Measurements from ENCODE around the gene MSX2. TPM values are rescaled to one million over a fixed set of nuclear protein-coding genes. Genes with fewer than 3 reads are reported as not detected.

MSX2 gene
- 37.3 and 40.2 TPM in 2 replicates for total RNA-seq (2014; rRNA removed; shearing (Covaris generic))

GRCh38 chr5:174724484-174725260 lies at the start of gene MSX2:
MSX2 (plus strand) TSS chr5:174724582; CDS start chr5:174724660, 78 bp downstream.
- in situ Hi-C loops (cut with HindIII; ENCODE audit: low sequenced_read_pairs): no loop called here
- no peak for DNase-seq (ENCODE audit: low spot score)

- in situ Hi-C loops (cut with HindIII; ENCODE audit: low sequenced_read_pairs): no loop called here
Observed at GRCh38 chr5:174675110-174675509, 49.3 kb upstream of the MSX2 start.

GRCh38 chr5:174675916-174676315 lies 48.5 kb upstream of the MSX2 start:
- no peak for DNase-seq (ENCODE audit: low spot score)
- in situ Hi-C loops (cut with HindIII; ENCODE audit: low sequenced_read_pairs): no loop called here

More at GRCh38 chr5:174675110-174675509, 49.3 kb upstream of the MSX2 start:
- DNase-seq (ENCODE audit: low spot score): no peak

GRCh38 chr5:174678107-174678506 lies 46.3 kb upstream of the MSX2 start:
- in situ Hi-C loops (cut with HindIII; ENCODE audit: low sequenced_read_pairs): no loop called here

GRCh38 chr5:174680901-174681565 lies 43.3 kb upstream of the MSX2 start:
- in situ Hi-C loops (cut with HindIII; ENCODE audit: low sequenced_read_pairs): no loop called here
- no peak for DNase-seq (ENCODE audit: low spot score)

More at GRCh38 chr5:174678107-174678506, 46.3 kb upstream of the MSX2 start:
- no peak for DNase-seq (ENCODE audit: low spot score)

- in situ Hi-C loops (cut with HindIII; ENCODE audit: low sequenced_read_pairs): no loop called here
Observed at GRCh38 chr5:174687503-174687902, 36.9 kb upstream of the MSX2 start.

GRCh38 chr5:174688441-174689354 lies 35.7 kb upstream of the MSX2 start:
- in situ Hi-C loops (cut with HindIII; ENCODE audit: low sequenced_read_pairs): no loop called here
- no peak for DNase-seq (ENCODE audit: low spot score)

More at GRCh38 chr5:174687503-174687902, 36.9 kb upstream of the MSX2 start:
- no peak for DNase-seq (ENCODE audit: low spot score)

GRCh38 chr5:174690271-174690670 lies 34.1 kb upstream of the MSX2 start:
- in situ Hi-C loops (cut with HindIII; ENCODE audit: low sequenced_read_pairs): no loop called here
- peak; percentile 14 for DNase-seq (ENCODE audit: low spot score)

- in situ Hi-C loops (cut with HindIII; ENCODE audit: low sequenced_read_pairs): no loop called here
Observed at GRCh38 chr5:174692381-174692780, 32.0 kb upstream of the MSX2 start.

GRCh38 chr5:174692982-174693422 lies 31.4 kb upstream of the MSX2 start:
- DNase-seq (ENCODE audit: low spot score): no peak
- in situ Hi-C loops (cut with HindIII; ENCODE audit: low sequenced_read_pairs): no loop called here

More at GRCh38 chr5:174692381-174692780, 32.0 kb upstream of the MSX2 start:
- DNase-seq (ENCODE audit: low spot score): no peak

- in situ Hi-C loops (cut with HindIII; ENCODE audit: low sequenced_read_pairs): no loop called here
- no peak for DNase-seq (ENCODE audit: low spot score)
Observed at GRCh38 chr5:174693697-174694385, 30.5 kb upstream of the MSX2 start.

- in situ Hi-C loops (cut with HindIII; ENCODE audit: low sequenced_read_pairs): no loop called here
- DNase-seq (ENCODE audit: low spot score): no peak
Observed at GRCh38 chr5:174694611-174695010, 29.8 kb upstream of the MSX2 start.

- in situ Hi-C loops (cut with HindIII; ENCODE audit: low sequenced_read_pairs): no loop called here
- DNase-seq (ENCODE audit: low spot score): no peak
Observed at GRCh38 chr5:174698156-174698555, 26.2 kb upstream of the MSX2 start.

GRCh38 chr5:174699131-174699530 lies 25.3 kb upstream of the MSX2 start:
- in situ Hi-C loops (cut with HindIII; ENCODE audit: low sequenced_read_pairs): no loop called here
- no peak for DNase-seq (ENCODE audit: low spot score)

GRCh38 chr5:174706997-174707572 lies 17.3 kb upstream of the MSX2 start:
- no peak for DNase-seq (ENCODE audit: low spot score)
- in situ Hi-C loops (cut with HindIII; ENCODE audit: low sequenced_read_pairs): no loop called here

GRCh38 chr5:174707671-174708070 lies 16.7 kb upstream of the MSX2 start:
- in situ Hi-C loops (cut with HindIII; ENCODE audit: low sequenced_read_pairs): no loop called here
- DNase-seq (ENCODE audit: low spot score): no peak

- no peak for DNase-seq (ENCODE audit: low spot score)
- in situ Hi-C loops (cut with HindIII; ENCODE audit: low sequenced_read_pairs): no loop called here
Observed at GRCh38 chr5:174708476-174709207, 15.7 kb upstream of the MSX2 start.

- DNase-seq (ENCODE audit: low spot score): no peak
- in situ Hi-C loops (cut with HindIII; ENCODE audit: low sequenced_read_pairs): no loop called here
Observed at GRCh38 chr5:174714751-174715150, 9.6 kb upstream of the MSX2 start.

Data from G401 (cell line).